Nephron (organoid): ENCODE data around the gene FAM241B.

Experiments used
- H3K27ac Mint-ChIP-seq, 3 experiments: 2 replicates each; pipeline ENCODE4 v1.8.0; 2020; ENCODE audit warnings: mixed read lengths in 3 of 3, mild to moderate bottlenecking in 2 of 3, moderate library complexity in 1 of 3
- H3K27me3 Mint-ChIP-seq: 2 replicates; pipeline ENCODE4 v1.8.0; 2021; ENCODE audit warnings: low read depth, mild to moderate bottlenecking, moderate library complexity, mixed read lengths
- H3K36me3 Mint-ChIP-seq: 2 replicates; pipeline ENCODE4 v1.8.0; 2020; ENCODE audit warnings: low read depth, mixed read lengths
- H3K4me1 Mint-ChIP-seq: 2 replicates; pipeline ENCODE4 v1.8.0; 2020; ENCODE audit warnings: mixed read lengths
- H3K4me3 Mint-ChIP-seq, 3 experiments: 2 replicates each; pipeline ENCODE4 v1.8.0; 2020; ENCODE audit warnings: mild to moderate bottlenecking in 3 of 3, mixed read lengths in 3 of 3, moderate library complexity in 2 of 3
- H3K9me3 Mint-ChIP-seq: 2 replicates; pipeline ENCODE4 v1.8.0; 2020; ENCODE audit warnings: mixed read lengths
- CTCF ChIP-seq, 3 experiments: fragments of 200-600 bp; sonication (generic); IDR thresholded peaks; one replicate each; pipeline ENCODE4 v1.5.0; 2021; ENCODE audit warnings: antibody characterized with exemption in 3 of 3; ENCODE audit not compliant: unreplicated experiment in 3 of 3

FAM241B gene

GRCh38 chr10:69635428-69636272, 5.6 kb downstream of the FAM241B start:
- H3K9me3 Mint-ChIP-seq, result no peaks in the 10 kb centered on the region
- peaks cover 9% of the 10 kb centered on the region for H3K36me3 Mint-ChIP-seq
- H3K4me1 Mint-ChIP-seq, result peaks cover 4% of the 10 kb centered on the region
- no peak overlapping the region for H3K4me3 Mint-ChIP-seq
- H3K27ac Mint-ChIP-seq, result no peak overlapping the region
- peaks cover 21% of the 10 kb centered on the region for H3K27me3 Mint-ChIP-seq
- TF ChIP-seq CTCF (IDR thresholded peaks at IDR 0.05; ENCODE audit: unreplicated experiment in 3 of 3), result no peak

DNA sequence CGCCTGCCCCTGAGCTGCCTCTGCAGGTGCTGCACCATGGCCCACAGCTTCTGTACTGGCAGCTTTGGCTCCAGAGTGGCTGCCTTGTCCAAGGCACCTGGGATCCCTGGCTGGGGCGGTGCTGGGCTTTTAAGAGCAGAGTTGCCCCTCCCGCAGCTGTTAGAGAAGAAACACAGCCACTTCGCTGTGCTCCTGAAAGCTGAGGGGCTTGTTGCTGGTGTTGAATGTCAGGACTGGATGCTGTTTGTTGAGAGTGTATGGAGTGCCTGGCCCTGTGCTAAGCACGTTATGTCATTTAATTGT, 6.2 kb downstream of the FAM241B start:
- Mint-ChIP-seq H3K4me3 (no peak overlapping the region), H3K27me3 (peaks cover 17% of the 10 kb centered on the region), H3K4me1 (peaks cover 4% of the 10 kb centered on the region), H3K36me3 (peaks cover 9% of the 10 kb centered on the region), H3K9me3 (no peaks in the 10 kb centered on the region), H3K27ac (no peak overlapping the region)
- no peak for TF ChIP-seq CTCF (IDR thresholded peaks at IDR 0.05; ENCODE audit: unreplicated experiment in 3 of 3)

GRCh38 chr10:69636626-69637605, 6.9 kb downstream of the FAM241B start:
- no peaks in the 10 kb centered on the region for H3K9me3 Mint-ChIP-seq
- no peak overlapping the region for H3K27ac Mint-ChIP-seq
- H3K4me3 Mint-ChIP-seq, result no peak overlapping the region
- TF ChIP-seq CTCF (IDR thresholded peaks at IDR 0.05; ENCODE audit: unreplicated experiment in 3 of 3), result no peak
- H3K4me1 Mint-ChIP-seq, result peaks cover 4% of the 10 kb centered on the region
- peaks cover 9% of the 10 kb centered on the region for H3K36me3 Mint-ChIP-seq
- peaks cover 12% of the 10 kb centered on the region for H3K27me3 Mint-ChIP-seq

DNA sequence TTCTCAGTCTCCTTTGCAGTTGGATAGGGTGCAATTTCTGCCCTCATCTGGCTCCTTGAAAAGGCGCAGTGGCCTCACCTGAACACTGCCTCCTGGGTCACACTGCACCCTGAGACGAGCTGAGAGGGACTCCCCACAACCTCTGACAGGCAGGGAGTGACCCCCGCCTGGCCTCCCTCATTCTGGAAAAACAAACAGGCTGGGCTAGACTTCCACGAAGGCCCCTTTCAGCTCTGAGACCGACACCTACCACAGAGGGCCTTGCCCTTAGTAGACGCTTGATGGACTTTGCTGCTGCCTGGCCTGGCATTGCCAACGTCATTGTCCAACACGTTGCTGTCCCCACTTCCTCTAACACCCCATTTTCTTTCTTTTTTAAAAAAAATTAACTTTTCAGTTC, 8.6 kb downstream of the FAM241B start:
- Mint-ChIP-seq H3K4me3 (no peak overlapping the region), H3K9me3 (no peaks in the 10 kb centered on the region), H3K36me3 (peaks cover under 1% of the 10 kb centered on the region), H3K4me1 (peaks cover 4% of the 10 kb centered on the region), H3K27me3 (peaks cover 14% of the 10 kb centered on the region), H3K27ac (no peak overlapping the region)
- no peak for TF ChIP-seq CTCF (IDR thresholded peaks at IDR 0.05; ENCODE audit: unreplicated experiment in 3 of 3)

DNA sequence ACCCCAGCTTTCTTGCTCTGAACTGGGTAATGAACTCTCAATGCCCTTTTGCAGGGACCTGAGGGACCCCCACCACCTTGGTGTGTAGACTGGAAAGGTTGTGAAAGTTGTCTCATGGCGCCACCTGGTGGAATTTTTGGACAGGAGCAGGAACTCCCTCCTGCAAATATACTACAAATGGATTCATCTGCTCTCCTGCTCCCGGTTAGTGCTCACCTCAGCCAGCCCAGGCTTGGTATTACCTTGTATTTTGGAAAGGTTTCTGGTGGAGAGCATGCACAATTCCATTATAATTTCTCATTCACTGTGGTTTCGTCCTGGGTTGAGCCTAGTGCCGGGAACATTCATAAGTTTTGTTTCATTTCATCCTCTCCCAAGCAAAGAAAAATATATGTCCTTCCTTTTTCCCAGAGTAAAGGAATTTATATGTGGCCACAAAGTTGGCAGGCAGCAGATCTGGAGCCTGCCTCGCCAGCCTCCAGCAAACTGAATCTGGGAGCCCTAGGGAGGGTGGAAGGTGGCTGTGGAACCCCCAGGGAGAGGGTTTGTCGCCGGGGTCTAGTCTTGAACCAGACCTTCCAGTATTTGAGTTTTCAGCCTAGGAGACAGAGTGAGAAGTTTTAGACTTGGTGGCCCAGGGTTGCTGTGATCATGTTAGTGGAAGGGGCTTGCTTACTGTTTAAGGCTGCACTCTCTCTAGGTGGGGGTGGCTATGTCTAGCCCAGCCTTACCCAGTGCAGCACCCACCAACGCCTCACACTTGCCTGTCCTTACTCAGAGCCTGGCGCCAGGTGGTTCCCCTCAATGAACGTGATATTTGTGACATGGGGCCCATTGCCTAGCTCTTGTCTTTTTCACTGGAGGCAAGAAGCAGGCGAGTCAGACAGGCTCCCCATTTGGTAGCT, 9.5 kb downstream of the FAM241B start:
- Mint-ChIP-seq H3K27me3 (peaks cover 8% of the 10 kb centered on the region), H3K4me1 (peaks cover 4% of the 10 kb centered on the region), H3K4me3 (no peak overlapping the region), H3K27ac (peak overlapping the region in 1 of 3 experiments; percentile 34), H3K9me3 (no peaks in the 10 kb centered on the region), H3K36me3 (no peaks in the 10 kb centered on the region)
- TF ChIP-seq CTCF (IDR thresholded peaks at IDR 0.05; ENCODE audit: unreplicated experiment in 3 of 3), result peak; percentile 86 to 92 (median 87)
